HepG2 (cell line): ENCODE measurements around the gene UNC93A. TPM values are rescaled to one million over a fixed set of nuclear protein-coding genes. Genes with fewer than 3 reads are reported as not detected.

Source experiments
- ASH2L ChIP-seq: fragments of 300-600, 200-600 bp; sonication (generic); IDR thresholded peaks from 2 replicates; pipeline ENCODE4 v1.7.0; 2017; ENCODE audit warnings: low read depth, mild to moderate bottlenecking, moderate library complexity, mixed read lengths, low read length; ENCODE audit not compliant: insufficient read length
- IRX3 ChIP-seq: sonication (generic); formaldehyde crosslinking; IDR thresholded peaks from 2 replicates; pipeline ENCODE4 v1.8.1; 2023; ENCODE audit warnings: mild to moderate bottlenecking, low read depth, missing genetic modification reagents, borderline replicate concordance
- KLF13 ChIP-seq: sonication (generic); formaldehyde crosslinking; IDR thresholded peaks from 2 replicates; pipeline ENCODE4 v1.4.0; 2020; ENCODE audit warnings: mild to moderate bottlenecking, missing genetic modification reagents
- LCORL ChIP-seq, 2 experiments: fragments of 450-650 bp in 1 of 2; sonication (generic) in 1 of 2; formaldehyde crosslinking in 1 of 2; IDR thresholded peaks; 2 replicates each; pipeline versions ENCODE4 v1.5.0 to v1.6.1; 2017 to 2020; ENCODE audit warnings: antibody characterized with exemption in 1 of 2, missing genetic modification reagents in 1 of 2
- MED1 ChIP-seq: sonication (generic); formaldehyde crosslinking; IDR thresholded peaks from 2 replicates; pipeline ENCODE4 v1.4.0; 2020; ENCODE audit warnings: missing genetic modification reagents
- TMF1 ChIP-seq: sonication (generic); formaldehyde crosslinking; IDR thresholded peaks from 2 replicates; pipeline ENCODE4 v1.8.1; 2022; ENCODE audit warnings: low read depth, missing genetic modification reagents
- TOE1 ChIP-seq: sonication (generic); formaldehyde crosslinking; IDR thresholded peaks from 2 replicates; pipeline ENCODE4 v1.4.0; 2020; ENCODE audit warnings: mild to moderate bottlenecking, missing genetic modification reagents
- ZBTB33 ChIP-seq: sonication (generic); formaldehyde crosslinking; IDR thresholded peaks from 2 replicates; pipeline ENCODE4 v1.4.0; 2020; ENCODE audit warnings: missing genetic modification reagents
- ZBTB7A ChIP-seq: sonication (generic); formaldehyde crosslinking; IDR thresholded peaks from 2 replicates; pipeline ENCODE4 v1.8.0; 2022; ENCODE audit warnings: mild to moderate bottlenecking, missing genetic modification reagents
- ZNF101 ChIP-seq: sonication (generic); formaldehyde crosslinking; IDR thresholded peaks from 2 replicates; pipeline ENCODE4 v1.4.0; 2020; ENCODE audit warnings: mild to moderate bottlenecking, low read depth, missing genetic modification reagents, borderline replicate concordance
- ZNF136 ChIP-seq: sonication (generic); formaldehyde crosslinking; IDR thresholded peaks from 2 replicates; pipeline ENCODE4 v1.8.1; 2022; ENCODE audit warnings: low read depth, mild to moderate bottlenecking, moderate library complexity, missing genetic modification reagents
- ZNF556 ChIP-seq: sonication (generic); formaldehyde crosslinking; IDR thresholded peaks from 2 replicates; pipeline ENCODE4 v1.4.0; 2020; ENCODE audit warnings: mild to moderate bottlenecking, missing genetic modification reagents, borderline replicate concordance
- ZNF772 ChIP-seq: sonication (generic); formaldehyde crosslinking; IDR thresholded peaks from 2 replicates; pipeline ENCODE4 v1.5.0; 2020; ENCODE audit warnings: mild to moderate bottlenecking, missing genetic modification reagents
- ZNF800 ChIP-seq: sonication (generic); formaldehyde crosslinking; IDR thresholded peaks from 2 replicates; pipeline ENCODE4 v1.4.0; 2020; ENCODE audit warnings: missing genetic modification reagents
- ZUFSP ChIP-seq: sonication (generic); formaldehyde crosslinking; IDR thresholded peaks from 2 replicates; pipeline ENCODE4 v1.9.0; 2021; ENCODE audit warnings: missing genetic modification reagents, mild to moderate bottlenecking, borderline replicate concordance
- ZZZ3 ChIP-seq: sonication (generic); formaldehyde crosslinking; IDR thresholded peaks from 2 replicates; pipeline ENCODE4 v1.4.0; 2020; ENCODE audit warnings: missing genetic modification reagents, mild to moderate bottlenecking, borderline replicate concordance
- polyA plus RNA-seq, 8 experiments: library from polyadenylated mRNA; depleted of rRNA in 3 of 8; stranded (reverse) in 7 of 8; unstranded in 1 of 8; fragments of >200 nt; fragmentation: Illumina TruSeq in 4 of 8; extraction: Trizol in 4 of 8; gene quantifications; 2 replicates each; pipeline versions ENCODE4 v1.2.1 to v1.2.3, GENCODE V29; 2011 to 2016; ENCODE audit warnings: low read depth in 4 of 8, missing spikeins in 1 of 8, mixed read lengths in 1 of 8; ENCODE audit not compliant: insufficient read depth in 1 of 8
- total RNA-seq, 5 experiments: library from RNA; depleted of rRNA; stranded (reverse); fragments of >200 nt; fragmentation: Illumina TruSeq; extraction: Trizol; gene quantifications; 2 replicates each; pipeline ENCODE4 v1.2.3, GENCODE V29; 2016; ENCODE audit warnings: low read depth in 1 of 5
- TF ChIP-seq, protein P1 (sequence below): sonication (generic); formaldehyde crosslinking; IDR thresholded peaks from 2 replicates; pipeline ENCODE4 v1.4.0; 2020; ENCODE audit warnings: missing genetic modification reagents
- TF ChIP-seq, protein P2 (sequence below): sonication (generic); formaldehyde crosslinking; IDR thresholded peaks from 2 replicates; pipeline ENCODE4 v1.4.0; 2020; ENCODE audit warnings: missing genetic modification reagents, mild to moderate bottlenecking, borderline replicate concordance

UNC93A gene
- total and polyA plus RNA-seq, 2 of the 13 experiments (the other 11 are each of a cell fraction or from before 2014, with no cell fraction given) = 11.0 to 42.7 TPM

DNA sequence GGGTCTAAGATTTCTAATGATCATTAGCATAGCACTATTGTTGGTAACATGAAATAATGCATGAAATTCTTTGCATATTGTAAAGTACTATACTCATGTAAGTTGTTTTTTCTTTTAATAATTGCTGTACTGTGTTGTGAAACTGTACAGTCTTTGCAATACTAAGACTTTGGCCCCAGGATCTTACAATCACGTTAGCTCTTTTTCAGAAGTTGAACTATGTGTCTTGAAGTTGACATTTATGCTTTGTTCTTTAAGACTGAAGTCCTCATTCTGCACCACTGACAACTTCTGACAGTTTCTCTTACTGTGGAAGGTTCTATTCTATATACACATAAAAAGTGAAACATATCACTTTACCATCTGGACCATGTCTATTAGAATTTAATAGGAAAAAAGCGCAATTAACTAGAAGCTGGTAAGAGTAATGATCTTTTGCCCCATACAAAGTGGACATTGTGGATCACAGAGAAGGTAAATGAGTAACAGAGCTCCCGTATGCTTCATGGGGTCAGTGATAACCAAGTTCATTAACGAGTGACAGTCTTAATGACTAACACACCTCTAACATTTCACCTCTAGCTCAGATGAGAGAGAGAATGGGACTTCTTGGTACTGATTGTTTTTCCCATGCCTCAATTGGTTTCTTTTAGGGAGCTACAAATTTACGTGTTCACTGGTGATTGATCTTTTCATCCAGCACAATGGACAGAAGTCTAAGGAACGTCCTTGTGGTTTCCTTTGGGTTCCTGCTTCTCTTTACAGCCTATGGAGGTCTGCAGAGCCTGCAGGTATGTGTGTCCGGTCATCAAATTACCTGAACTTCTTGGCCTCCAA, at the start of gene UNC93A (continued):
- TF ChIP-seq ZUFSP (CRISPR knock-in tag) = no peak
- no peak for TF ChIP-seq ZNF101 (CRISPR knock-in tag)
- TF ChIP-seq, protein P1, sequence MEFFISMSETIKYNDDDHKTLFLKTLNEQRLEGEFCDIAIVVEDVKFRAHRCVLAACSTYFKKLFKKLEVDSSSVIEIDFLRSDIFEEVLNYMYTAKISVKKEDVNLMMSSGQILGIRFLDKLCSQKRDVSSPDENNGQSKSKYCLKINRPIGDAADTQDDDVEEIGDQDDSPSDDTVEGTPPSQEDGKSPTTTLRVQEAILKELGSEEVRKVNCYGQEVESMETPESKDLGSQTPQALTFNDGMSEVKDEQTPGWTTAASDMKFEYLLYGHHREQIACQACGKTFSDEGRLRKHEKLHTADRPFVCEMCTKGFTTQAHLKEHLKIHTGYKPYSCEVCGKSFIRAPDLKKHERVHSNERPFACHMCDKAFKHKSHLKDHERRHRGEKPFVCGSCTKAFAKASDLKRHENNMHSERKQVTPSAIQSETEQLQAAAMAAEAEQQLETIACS (CRISPR knock-in tag) = no peak
- no peak for TF ChIP-seq KLF13 (CRISPR knock-in tag)
- TF ChIP-seq LCORL (IDR thresholded peaks at IDR 0.05) = no peak
- TF ChIP-seq LCORL (CRISPR knock-in tag; IDR thresholded peaks at IDR 0.05) = no peak
- no peak for TF ChIP-seq ZNF136
- TF ChIP-seq IRX3 (CRISPR knock-in tag) = no peak
- TF ChIP-seq ZNF772 (CRISPR knock-in tag) = no peak
- TF ChIP-seq ZNF800 = 0 out of 2 replicates have a peak, but pooled peaks have one; percentile 34
- no peak for TF ChIP-seq TOE1 (CRISPR knock-in tag)
- TF ChIP-seq ZBTB33 (CRISPR knock-in tag) = no peak
- no peak for TF ChIP-seq ZNF556 (CRISPR knock-in tag)
- TF ChIP-seq ZBTB7A (CRISPR knock-in tag) = no peak
- TF ChIP-seq MED1 (CRISPR knock-in tag) = peak; percentile 65; the same call in 1 of the 2 replicates
- TF ChIP-seq TMF1 (CRISPR knock-in tag) = 0 out of 2 replicates have a peak, but pooled peaks have one; percentile 3
- TF ChIP-seq, protein P2, sequence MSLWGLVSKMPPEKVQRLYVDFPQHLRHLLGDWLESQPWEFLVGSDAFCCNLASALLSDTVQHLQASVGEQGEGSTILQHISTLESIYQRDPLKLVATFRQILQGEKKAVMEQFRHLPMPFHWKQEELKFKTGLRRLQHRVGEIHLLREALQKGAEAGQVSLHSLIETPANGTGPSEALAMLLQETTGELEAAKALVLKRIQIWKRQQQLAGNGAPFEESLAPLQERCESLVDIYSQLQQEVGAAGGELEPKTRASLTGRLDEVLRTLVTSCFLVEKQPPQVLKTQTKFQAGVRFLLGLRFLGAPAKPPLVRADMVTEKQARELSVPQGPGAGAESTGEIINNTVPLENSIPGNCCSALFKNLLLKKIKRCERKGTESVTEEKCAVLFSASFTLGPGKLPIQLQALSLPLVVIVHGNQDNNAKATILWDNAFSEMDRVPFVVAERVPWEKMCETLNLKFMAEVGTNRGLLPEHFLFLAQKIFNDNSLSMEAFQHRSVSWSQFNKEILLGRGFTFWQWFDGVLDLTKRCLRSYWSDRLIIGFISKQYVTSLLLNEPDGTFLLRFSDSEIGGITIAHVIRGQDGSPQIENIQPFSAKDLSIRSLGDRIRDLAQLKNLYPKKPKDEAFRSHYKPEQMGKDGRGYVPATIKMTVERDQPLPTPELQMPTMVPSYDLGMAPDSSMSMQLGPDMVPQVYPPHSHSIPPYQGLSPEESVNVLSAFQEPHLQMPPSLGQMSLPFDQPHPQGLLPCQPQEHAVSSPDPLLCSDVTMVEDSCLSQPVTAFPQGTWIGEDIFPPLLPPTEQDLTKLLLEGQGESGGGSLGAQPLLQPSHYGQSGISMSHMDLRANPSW (CRISPR knock-in tag) = no peak
- no peak for TF ChIP-seq ZZZ3 (CRISPR knock-in tag)
- peak; percentile 66 for TF ChIP-seq ASH2L
